Ishikawa (cell line): Measurements from ENCODE around the gene NTNG2.

Experiments used
- CEBPB ChIP-seq: IDR thresholded peaks from 2 replicates; pipeline ENCODE4 v1.6.1; 2012
- FOXM1 ChIP-seq: IDR thresholded peaks from 2 replicates; pipeline ENCODE4 v1.6.1; 2012; ENCODE audit warnings: low read depth, borderline replicate concordance
- TAF1 ChIP-seq: IDR thresholded peaks from 2 replicates; pipeline ENCODE4 v1.6.1; 2012; ENCODE audit warnings: low read depth, mild to moderate bottlenecking

DNA sequence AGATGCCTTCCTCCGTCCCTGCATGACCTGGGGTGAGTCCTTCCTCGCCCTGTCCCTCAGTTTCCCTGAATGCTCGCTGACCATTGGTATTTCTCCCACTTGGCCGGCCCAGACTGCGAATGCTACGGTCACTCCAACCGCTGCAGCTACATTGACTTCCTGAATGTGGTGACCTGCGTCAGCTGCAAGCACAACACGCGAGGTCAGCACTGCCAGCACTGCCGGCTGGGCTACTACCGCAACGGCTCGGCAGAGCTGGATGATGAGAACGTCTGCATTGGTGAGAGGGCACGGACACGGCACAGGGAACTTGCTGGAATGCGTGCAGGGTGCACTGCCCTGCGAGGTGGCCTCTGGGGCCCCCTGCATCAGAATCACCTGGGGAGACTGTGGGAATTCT, 77.1 kb downstream of the NTNG2 start:
- TF ChIP-seq TAF1 (no peak), CEBPB (no peak), FOXM1 (no peak)
